GM23338 (cell line): ENCODE measurements around the gene ELMOD3. TPM values are rescaled to one million over a fixed set of nuclear protein-coding genes. Genes with fewer than 3 reads are reported as not detected.

Experiments
- ATAC-seq: fragments of 200-7000 bp; cut with Tn5 transposase; 3 replicates; pipeline ENCODE4 v1.9.1; 2020
- DNase-seq: peaks from one replicate; pipeline ENCODE4 v3.0.0-alpha.2; 2015; ENCODE audit warnings: low spot score
- H2AFZ ChIP-seq: fragments of 200-600 bp; sonication (generic); 2 replicates; pipeline ENCODE4 v1.8.0; 2016; ENCODE audit warnings: antibody characterized with exemption, mild to moderate bottlenecking, moderate library complexity
- H3F3A ChIP-seq: fragments of 200-600 bp; sonication (generic); replicated peaks from 2 replicates; pipeline ENCODE4 v1.8.0; 2017; ENCODE audit warnings: antibody characterized with exemption, mixed run types, low read depth
- H3K27ac ChIP-seq: fragments of 200-600 bp; sonication (generic); 2 replicates; pipeline ENCODE4 v1.6.1; 2016; ENCODE audit warnings: low read depth
- H3K27me3 ChIP-seq: fragments of 200-600 bp; sonication (generic); 2 replicates; pipeline ENCODE4 v1.8.0; 2016; ENCODE audit warnings: mild to moderate bottlenecking, mixed run types, moderate library complexity; ENCODE audit not compliant: insufficient read depth
- H3K36me3 ChIP-seq: fragments of 200-600 bp; sonication (generic); 2 replicates; pipeline ENCODE4 v1.8.0; 2016; ENCODE audit warnings: mild to moderate bottlenecking; ENCODE audit not compliant: insufficient read depth
- H3K4me1 ChIP-seq: fragments of 200-600 bp; sonication (generic); 2 replicates; pipeline ENCODE4 v1.8.0; 2016; ENCODE audit warnings: mild to moderate bottlenecking, moderate library complexity; ENCODE audit not compliant: insufficient read depth
- H3K4me2 ChIP-seq: fragments of 200-600 bp; sonication (generic); 2 replicates; pipeline ENCODE4 v1.7.1; 2017; ENCODE audit warnings: mixed run types
- H3K4me3 ChIP-seq: fragments of 200-600 bp; sonication (generic); 2 replicates; pipeline ENCODE4 v1.6.1; 2016; ENCODE audit warnings: mixed run types
- H3K79me2 ChIP-seq: fragments of 200-600 bp; sonication (generic); replicated peaks from 2 replicates; pipeline ENCODE4 v1.8.0; 2017; ENCODE audit warnings: mild to moderate bottlenecking; ENCODE audit not compliant: insufficient read depth
- H3K9me2 ChIP-seq: fragments of 200-600 bp; sonication (generic); 2 replicates; pipeline ENCODE4 v1.8.0; 2017; ENCODE audit not compliant: insufficient read depth
- H4K20me1 ChIP-seq: fragments of 200-600 bp; sonication (generic); replicated peaks from 2 replicates; pipeline ENCODE4 v1.8.0; 2017; ENCODE audit warnings: mild to moderate bottlenecking; ENCODE audit not compliant: insufficient read depth
- H3K27ac Mint-ChIP-seq: 2 replicates; pipeline ENCODE4 v1.8.0; 2020; ENCODE audit warnings: inconsistent platforms, mild to moderate bottlenecking, moderate library complexity, mixed read lengths
- H3K27me3 Mint-ChIP-seq: 3 replicates; pipeline ENCODE4 v1.8.0; 2022; ENCODE audit warnings: low read depth, mild to moderate bottlenecking, moderate library complexity, mixed read lengths, inconsistent platforms; ENCODE audit not compliant: insufficient read depth, poor library complexity
- H3K36me3 Mint-ChIP-seq: 3 replicates; pipeline ENCODE4 v1.8.0; 2021; ENCODE audit warnings: low read depth, mild to moderate bottlenecking, inconsistent platforms, moderate library complexity, mixed read lengths
- H3K4me1 Mint-ChIP-seq: 3 replicates; pipeline ENCODE4 v1.8.0; 2020; ENCODE audit warnings: mild to moderate bottlenecking, inconsistent platforms, mixed read lengths
- H3K4me3 Mint-ChIP-seq: 3 replicates; pipeline ENCODE4 v1.8.0; 2021; ENCODE audit warnings: moderate library complexity, mild to moderate bottlenecking, inconsistent platforms, mixed read lengths
- H3K9me3 Mint-ChIP-seq: 3 replicates; pipeline ENCODE4 v1.8.0; 2020; ENCODE audit warnings: moderate library complexity, mild to moderate bottlenecking, inconsistent platforms, mixed read lengths
- CREB1 ChIP-seq: fragments of 250-450 bp; sonication (Bioruptor Pico); IDR thresholded peaks from 2 replicates; pipeline ENCODE4 v1.5.0; 2020; ENCODE audit warnings: low read depth, mild to moderate bottlenecking, moderate library complexity
- EZH2 ChIP-seq: fragments of 200-600 bp; sonication (generic); IDR thresholded peaks from one replicate; pipeline ENCODE4 v1.8.0; 2017; ENCODE audit warnings: antibody characterized with exemption, mild to moderate bottlenecking, low read depth; ENCODE audit not compliant: unreplicated experiment
- EZH2phosphoT487 ChIP-seq: fragments of 200-600 bp; sonication (generic); IDR thresholded peaks from one replicate; pipeline ENCODE4 v1.8.1; 2018; ENCODE audit warnings: antibody characterized with exemption; ENCODE audit not compliant: unreplicated experiment
- JUNB ChIP-seq: IDR thresholded peaks from one replicate; pipeline ENCODE4 v1.6.1; 2016; ENCODE audit warnings: antibody characterized with exemption; ENCODE audit not compliant: unreplicated experiment
- NANOG ChIP-seq: IDR thresholded peaks from 2 replicates; pipeline ENCODE4 v1.6.1; 2016; ENCODE audit warnings: antibody characterized with exemption, borderline replicate concordance
- POLR2AphosphoS5 ChIP-seq: IDR thresholded peaks from 2 replicates; pipeline ENCODE4 v1.6.1; 2016; ENCODE audit warnings: antibody characterized with exemption, low read depth
- STAT1 ChIP-seq: IDR thresholded peaks from one replicate; pipeline ENCODE4 v1.6.1; 2016; ENCODE audit warnings: antibody characterized with exemption; ENCODE audit not compliant: unreplicated experiment
- ZNF331 ChIP-seq: fragments of 250-450 bp; sonication (Bioruptor Pico); IDR thresholded peaks from 2 replicates; pipeline ENCODE4 v1.5.0; 2020; ENCODE audit warnings: low read depth, mild to moderate bottlenecking, moderate library complexity
- polyA plus RNA-seq: library from polyadenylated mRNA; unstranded; fragments of >200 nt; fragmentation: Nextera tagmentation; extraction: Ambion mirVana; gene quantifications from 2 replicates; pipeline ENCODE4 v1.2.1, GENCODE V29; 2016
- total RNA-seq: library from RNA; depleted of rRNA; stranded (reverse); fragments of >200 nt; shearing (Covaris generic); gene quantifications from 2 replicates; pipeline ENCODE4 v1.2.3, GENCODE V29; 2014
- TF ChIP-seq, protein P1 (sequence below): IDR thresholded peaks from 2 replicates; pipeline ENCODE4 v1.6.1; 2016; ENCODE audit warnings: antibody characterized with exemption
- TF ChIP-seq, protein P2 (sequence below), 2 experiments: fragments of 200-600 bp in 1 of 2; sonication (generic) in 1 of 2; conservative IDR thresholded peaks; 2 replicates each; pipeline versions ENCODE4 v1.5.1 to v1.6.1; 2016 to 2017; ENCODE audit warnings: antibody characterized with exemption in 2 of 2, low read depth in 2 of 2, mild to moderate bottlenecking in 2 of 2, moderate library complexity in 1 of 2
- TF ChIP-seq, protein P3 (sequence below): IDR thresholded peaks from one replicate; pipeline ENCODE4 v1.6.1; 2018; ENCODE audit warnings: antibody characterized with exemption; ENCODE audit not compliant: unreplicated experiment

ELMOD3 gene
- total and polyA plus RNA-seq, 2 experiments from 2014 or later: 8.6 to 8.9 TPM

DNA sequence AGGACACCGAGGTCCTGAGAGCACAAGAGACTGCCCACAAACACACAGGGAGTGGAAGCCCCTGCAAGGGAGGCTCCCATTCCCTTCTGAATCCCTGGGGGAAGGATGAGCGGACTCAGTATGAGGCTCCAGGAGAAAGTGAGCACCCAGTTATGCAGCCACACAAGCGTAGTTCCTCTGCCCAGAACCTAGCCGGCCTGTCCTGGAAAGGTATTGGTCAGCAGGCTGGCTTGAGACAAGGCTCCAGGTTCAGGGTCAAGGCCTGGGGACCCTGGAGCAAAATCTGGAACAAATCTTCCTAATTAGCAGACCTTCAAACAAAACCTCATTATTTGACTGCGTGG, 56.8 kb downstream of the ELMOD3 start:
- Histone ChIP-seq H3K27ac (0 out of 2 replicates have a peak overlapping the region, but pooled peaks have one; percentile 26), H3K79me2 (no peaks in the 10 kb centered on the region), H3K9me2 (no peaks in the 10 kb centered on the region), H2AFZ (no peak overlapping the region), H3K4me2 (no peak overlapping the region), H4K20me1 (no peaks in the 10 kb centered on the region), H3K4me3 (no peak overlapping the region), H3K36me3 (no peaks in the 10 kb centered on the region), H3K4me1 (peaks cover 37% of the 10 kb centered on the region), H3F3A (peaks cover 9% of the 10 kb centered on the region; the same call in 1 of the 2 replicates), H3K27me3 (no peaks in the 10 kb centered on the region)
- peaks cover 37% of the 10 kb centered on the region for H3K4me1 Mint-ChIP-seq
- no peaks in the 10 kb centered on the region for H3K36me3 Mint-ChIP-seq
- no peak overlapping the region; the same call in 2 of the 3 replicates for H3K4me3 Mint-ChIP-seq
- no peak for TF ChIP-seq JUNB
- TF ChIP-seq, protein P1, sequence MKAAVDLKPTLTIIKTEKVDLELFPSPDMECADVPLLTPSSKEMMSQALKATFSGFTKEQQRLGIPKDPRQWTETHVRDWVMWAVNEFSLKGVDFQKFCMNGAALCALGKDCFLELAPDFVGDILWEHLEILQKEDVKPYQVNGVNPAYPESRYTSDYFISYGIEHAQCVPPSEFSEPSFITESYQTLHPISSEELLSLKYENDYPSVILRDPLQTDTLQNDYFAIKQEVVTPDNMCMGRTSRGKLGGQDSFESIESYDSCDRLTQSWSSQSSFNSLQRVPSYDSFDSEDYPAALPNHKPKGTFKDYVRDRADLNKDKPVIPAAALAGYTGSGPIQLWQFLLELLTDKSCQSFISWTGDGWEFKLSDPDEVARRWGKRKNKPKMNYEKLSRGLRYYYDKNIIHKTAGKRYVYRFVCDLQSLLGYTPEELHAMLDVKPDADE: no peak
- no peak for TF ChIP-seq ZNF331 (CRISPR knock-in tag)
- TF ChIP-seq EZH2phosphoT487: no peak
- TF ChIP-seq, protein P2, sequence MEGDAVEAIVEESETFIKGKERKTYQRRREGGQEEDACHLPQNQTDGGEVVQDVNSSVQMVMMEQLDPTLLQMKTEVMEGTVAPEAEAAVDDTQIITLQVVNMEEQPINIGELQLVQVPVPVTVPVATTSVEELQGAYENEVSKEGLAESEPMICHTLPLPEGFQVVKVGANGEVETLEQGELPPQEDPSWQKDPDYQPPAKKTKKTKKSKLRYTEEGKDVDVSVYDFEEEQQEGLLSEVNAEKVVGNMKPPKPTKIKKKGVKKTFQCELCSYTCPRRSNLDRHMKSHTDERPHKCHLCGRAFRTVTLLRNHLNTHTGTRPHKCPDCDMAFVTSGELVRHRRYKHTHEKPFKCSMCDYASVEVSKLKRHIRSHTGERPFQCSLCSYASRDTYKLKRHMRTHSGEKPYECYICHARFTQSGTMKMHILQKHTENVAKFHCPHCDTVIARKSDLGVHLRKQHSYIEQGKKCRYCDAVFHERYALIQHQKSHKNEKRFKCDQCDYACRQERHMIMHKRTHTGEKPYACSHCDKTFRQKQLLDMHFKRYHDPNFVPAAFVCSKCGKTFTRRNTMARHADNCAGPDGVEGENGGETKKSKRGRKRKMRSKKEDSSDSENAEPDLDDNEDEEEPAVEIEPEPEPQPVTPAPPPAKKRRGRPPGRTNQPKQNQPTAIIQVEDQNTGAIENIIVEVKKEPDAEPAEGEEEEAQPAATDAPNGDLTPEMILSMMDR (conservative IDR thresholded peaks at IDR 0.05; ENCODE audit: low read depth in 2 of 2): no peak
- TF ChIP-seq, protein P3, sequence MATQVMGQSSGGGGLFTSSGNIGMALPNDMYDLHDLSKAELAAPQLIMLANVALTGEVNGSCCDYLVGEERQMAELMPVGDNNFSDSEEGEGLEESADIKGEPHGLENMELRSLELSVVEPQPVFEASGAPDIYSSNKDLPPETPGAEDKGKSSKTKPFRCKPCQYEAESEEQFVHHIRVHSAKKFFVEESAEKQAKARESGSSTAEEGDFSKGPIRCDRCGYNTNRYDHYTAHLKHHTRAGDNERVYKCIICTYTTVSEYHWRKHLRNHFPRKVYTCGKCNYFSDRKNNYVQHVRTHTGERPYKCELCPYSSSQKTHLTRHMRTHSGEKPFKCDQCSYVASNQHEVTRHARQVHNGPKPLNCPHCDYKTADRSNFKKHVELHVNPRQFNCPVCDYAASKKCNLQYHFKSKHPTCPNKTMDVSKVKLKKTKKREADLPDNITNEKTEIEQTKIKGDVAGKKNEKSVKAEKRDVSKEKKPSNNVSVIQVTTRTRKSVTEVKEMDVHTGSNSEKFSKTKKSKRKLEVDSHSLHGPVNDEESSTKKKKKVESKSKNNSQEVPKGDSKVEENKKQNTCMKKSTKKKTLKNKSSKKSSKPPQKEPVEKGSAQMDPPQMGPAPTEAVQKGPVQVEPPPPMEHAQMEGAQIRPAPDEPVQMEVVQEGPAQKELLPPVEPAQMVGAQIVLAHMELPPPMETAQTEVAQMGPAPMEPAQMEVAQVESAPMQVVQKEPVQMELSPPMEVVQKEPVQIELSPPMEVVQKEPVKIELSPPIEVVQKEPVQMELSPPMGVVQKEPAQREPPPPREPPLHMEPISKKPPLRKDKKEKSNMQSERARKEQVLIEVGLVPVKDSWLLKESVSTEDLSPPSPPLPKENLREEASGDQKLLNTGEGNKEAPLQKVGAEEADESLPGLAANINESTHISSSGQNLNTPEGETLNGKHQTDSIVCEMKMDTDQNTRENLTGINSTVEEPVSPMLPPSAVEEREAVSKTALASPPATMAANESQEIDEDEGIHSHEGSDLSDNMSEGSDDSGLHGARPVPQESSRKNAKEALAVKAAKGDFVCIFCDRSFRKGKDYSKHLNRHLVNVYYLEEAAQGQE: no peak
- no peak for TF ChIP-seq EZH2
- TF ChIP-seq STAT1: no peak
- no peak for TF ChIP-seq CREB1
- no peak for TF ChIP-seq POLR2AphosphoS5
- TF ChIP-seq NANOG: no peak
- no peak overlapping the region for H3K27ac Mint-ChIP-seq
- DNase-seq (no peak), ATAC-seq (no peak)
- no peaks in the 10 kb centered on the region for H3K9me3 Mint-ChIP-seq
- peaks cover 21% of the 10 kb centered on the region for H3K27me3 Mint-ChIP-seq
